ENCODE results near the gene POU3F2. TPM values are rescaled to one million over a fixed set of nuclear protein-coding genes. Genes with fewer than 3 reads are reported as not detected.

POU3F2 gene
- total and polyA plus RNA-seq, 2 donors (not counting 1 experiment from before 2014, with no cell fraction given): not detected

DNA sequence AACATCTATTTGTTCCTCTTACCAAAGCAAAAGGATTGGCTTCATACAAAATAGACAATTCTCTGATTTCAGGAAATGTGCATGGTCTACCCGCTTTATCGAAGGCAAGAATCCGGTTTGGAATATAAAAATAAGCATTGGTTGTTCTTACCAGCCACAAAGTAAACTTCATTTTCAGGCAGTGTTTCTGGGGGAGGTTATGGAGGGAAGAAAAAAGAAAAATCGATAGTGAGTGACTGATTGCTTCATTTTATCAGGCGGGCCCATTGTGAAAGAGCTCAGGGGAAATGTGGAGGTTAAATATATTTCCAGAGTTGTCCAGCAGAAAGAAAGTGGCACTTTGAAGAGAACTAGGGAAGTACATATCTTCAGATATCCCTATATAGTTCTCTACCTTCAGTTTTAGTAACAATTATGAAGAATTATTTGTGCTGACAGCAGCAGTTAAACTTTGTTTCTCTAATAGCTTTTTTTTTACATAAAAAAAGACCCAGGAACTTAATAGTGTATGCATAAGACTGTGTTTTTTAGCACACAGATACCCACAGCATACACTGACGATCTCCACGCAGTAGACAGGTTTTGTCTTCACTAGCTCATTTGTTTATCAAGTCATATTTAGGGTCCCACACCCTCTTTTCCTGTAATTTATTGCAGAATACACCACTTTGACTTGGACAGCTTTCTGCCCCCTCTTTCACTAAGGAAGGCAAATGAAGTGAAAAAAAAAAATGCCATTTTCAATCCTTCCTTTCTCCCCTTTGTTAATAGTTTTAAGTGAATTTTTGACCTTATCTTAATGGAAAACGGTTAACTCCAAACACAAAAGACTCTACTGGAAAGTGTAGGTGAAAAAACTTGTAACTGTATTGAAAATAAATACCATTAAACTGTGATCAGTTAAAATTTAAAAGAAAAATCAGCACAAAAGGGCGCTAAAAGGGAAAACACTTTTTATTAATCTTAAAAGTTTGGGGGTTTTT lies 2.9 kb downstream of the POU3F2 start:
- intact Hi-C loops (cut with micrococcal nuclease): loop anchor here (10.0 kb wide), 1 partner anchor 1912 kb away; the partner anchor contains the start of gene KLHL32
- H4K20me1 ChIP-seq (ENCODE audit: control insufficient read depth, insufficient read depth, low read length, poor library complexity, severe bottlenecking): no peaks in the 10 kb centered on the region
- no peak overlapping the region for H3K4me3 ChIP-seq (ENCODE audit: control extremely low read depth in 1 of 5, extremely low read depth in 1 of 5, insufficient read depth in 1 of 5, low read depth in 2 of 5, low read length in 4 of 5)
- no peaks in the 10 kb centered on the region for H3K79me2 ChIP-seq (ENCODE audit: control insufficient read depth, insufficient read depth, low read length)
- peak overlapping the region; percentile 44 for H3K4me3 Mint-ChIP-seq
- H3K4me2 ChIP-seq (replicated peaks; ENCODE audit: low read depth, low read length, poor library complexity, severe bottlenecking): no peak overlapping the region
- CTCF ChIA-PET: interaction anchor here (2.3 kb wide), 1 partner anchor 8 kb away, joined by 6 read pairs; no protein-coding TSS in a partner anchor
- no peak overlapping the region for H3K27ac Mint-ChIP-seq
- H3K27ac ChIP-seq (ENCODE audit: low read length in 2 of 2): no peak overlapping the region
- H3K36me3 ChIP-seq (replicated peaks in 1 of 2; ENCODE audit: control extremely low read depth in 1 of 2, control insufficient read depth in 1 of 2, extremely low read depth in 1 of 2, insufficient read depth in 2 of 2, low read length in 1 of 2): no peaks in the 10 kb centered on the region
- H3K27me3 ChIP-seq (replicated peaks in 1 of 4; ENCODE audit: control extremely low read depth in 1 of 4, control insufficient read depth in 3 of 4, insufficient read depth in 4 of 4, low read length in 3 of 4): peaks cover 1 to 77% (median 69%) of the 10 kb centered on the region in 4 experiments
- 10% methylated on average over 2 of the region's 9 CpGs for WGBS (ENCODE audit: insufficient coverage)
- peaks cover 80% of the 10 kb centered on the region for H3K27me3 Mint-ChIP-seq
- no peak overlapping the region for H2AFZ ChIP-seq (ENCODE audit: insufficient read depth, low read depth, low read length, poor library complexity, severe bottlenecking)
- ATAC-seq (ENCODE audit: low read depth) (no peak), DNase-seq (peak; percentile 34)
- H3K4me1 ChIP-seq (ENCODE audit: control insufficient read depth in 2 of 2, insufficient read depth in 2 of 2, low read length in 2 of 2): peaks cover 36 to 46% of the 10 kb centered on the region in 2 donors
- POLR2A ChIA-PET: no interaction called here
- H3K9me3 ChIP-seq (ENCODE audit: control extremely low read depth in 1 of 3, control insufficient read depth in 2 of 3, insufficient read depth in 1 of 3, low read length in 2 of 3): peaks cover 0 to 31% (median 0%) of the 10 kb centered on the region in 3 donors
- no peak overlapping the region for H3K9ac ChIP-seq (ENCODE audit: low read length)
- TF ChIP-seq EZH2 (IDR thresholded peaks at IDR 0.05; ENCODE audit: borderline replicate concordance, insufficient read depth, low read depth, low read length, poor library complexity, severe bottlenecking): peak; percentile 90
- TF ChIP-seq, protein P1, sequence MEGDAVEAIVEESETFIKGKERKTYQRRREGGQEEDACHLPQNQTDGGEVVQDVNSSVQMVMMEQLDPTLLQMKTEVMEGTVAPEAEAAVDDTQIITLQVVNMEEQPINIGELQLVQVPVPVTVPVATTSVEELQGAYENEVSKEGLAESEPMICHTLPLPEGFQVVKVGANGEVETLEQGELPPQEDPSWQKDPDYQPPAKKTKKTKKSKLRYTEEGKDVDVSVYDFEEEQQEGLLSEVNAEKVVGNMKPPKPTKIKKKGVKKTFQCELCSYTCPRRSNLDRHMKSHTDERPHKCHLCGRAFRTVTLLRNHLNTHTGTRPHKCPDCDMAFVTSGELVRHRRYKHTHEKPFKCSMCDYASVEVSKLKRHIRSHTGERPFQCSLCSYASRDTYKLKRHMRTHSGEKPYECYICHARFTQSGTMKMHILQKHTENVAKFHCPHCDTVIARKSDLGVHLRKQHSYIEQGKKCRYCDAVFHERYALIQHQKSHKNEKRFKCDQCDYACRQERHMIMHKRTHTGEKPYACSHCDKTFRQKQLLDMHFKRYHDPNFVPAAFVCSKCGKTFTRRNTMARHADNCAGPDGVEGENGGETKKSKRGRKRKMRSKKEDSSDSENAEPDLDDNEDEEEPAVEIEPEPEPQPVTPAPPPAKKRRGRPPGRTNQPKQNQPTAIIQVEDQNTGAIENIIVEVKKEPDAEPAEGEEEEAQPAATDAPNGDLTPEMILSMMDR (IDR thresholded peaks at IDR 0.05): no peak
- no peaks in the 10 kb centered on the region for H3K9me3 Mint-ChIP-seq (ENCODE audit: insufficient read depth)
- H3K4me1 Mint-ChIP-seq: peaks cover 29% of the 10 kb centered on the region

- DNase-seq (peak; percentile 8), ATAC-seq (ENCODE audit: low read depth) (no peak)
- no peak overlapping the region for H3K4me3 Mint-ChIP-seq
- TF ChIP-seq, protein P1 (IDR thresholded peaks at IDR 0.05): no peak
- TF ChIP-seq EZH2 (IDR thresholded peaks at IDR 0.05; ENCODE audit: borderline replicate concordance, insufficient read depth, low read depth, low read length, poor library complexity, severe bottlenecking): no peak
- Histone ChIP-seq H3K79me2 (ENCODE audit: control insufficient read depth, insufficient read depth, low read length) (no peaks in the 10 kb centered on the region), H3K36me3 (replicated peaks in 1 of 2; ENCODE audit: control extremely low read depth in 1 of 2, control insufficient read depth in 1 of 2, extremely low read depth in 1 of 2, insufficient read depth in 2 of 2, low read length in 1 of 2) (no peaks in the 10 kb centered on the region), H2AFZ (ENCODE audit: insufficient read depth, low read depth, low read length, poor library complexity, severe bottlenecking) (no peak overlapping the region), H4K20me1 (ENCODE audit: control insufficient read depth, insufficient read depth, low read length, poor library complexity, severe bottlenecking) (no peaks in the 10 kb centered on the region), H3K9ac (ENCODE audit: low read length) (no peak overlapping the region), H3K27me3 (replicated peaks in 1 of 4; ENCODE audit: control extremely low read depth in 1 of 4, control insufficient read depth in 3 of 4, insufficient read depth in 4 of 4, low read length in 3 of 4) (peaks cover 1 to 77% (median 70%) of the 10 kb centered on the region in 4 experiments), H3K27ac (ENCODE audit: low read length in 2 of 2) (no peak overlapping the region), H3K4me3 (ENCODE audit: control extremely low read depth in 1 of 5, extremely low read depth in 1 of 5, insufficient read depth in 1 of 5, low read depth in 2 of 5, low read length in 4 of 5) (no peak overlapping the region), H3K4me2 (replicated peaks; ENCODE audit: low read depth, low read length, poor library complexity, severe bottlenecking) (no peak overlapping the region), H3K9me3 (ENCODE audit: control extremely low read depth in 1 of 3, control insufficient read depth in 2 of 3, insufficient read depth in 1 of 3, low read length in 2 of 3) (peaks cover 0 to 31% (median 0%) of the 10 kb centered on the region in 3 donors), H3K4me1 (ENCODE audit: control insufficient read depth in 2 of 2, insufficient read depth in 2 of 2, low read length in 2 of 2) (peaks cover 31 to 43% of the 10 kb centered on the region in 2 donors)
- ChIA-PET POLR2A (no interaction called here), CTCF (no interaction called here)
- H3K27ac Mint-ChIP-seq: no peak overlapping the region
- peaks cover 79% of the 10 kb centered on the region for H3K27me3 Mint-ChIP-seq
- peaks cover 27% of the 10 kb centered on the region for H3K4me1 Mint-ChIP-seq
- intact Hi-C loops (cut with micrococcal nuclease): loop anchor here (10.0 kb wide), 1 partner anchor 1913 kb away; the partner anchor contains the start of gene KLHL32
- H3K9me3 Mint-ChIP-seq (ENCODE audit: insufficient read depth): no peaks in the 10 kb centered on the region
- WGBS (ENCODE audit: insufficient coverage): 20% methylated on average over 1 of the region's 4 CpGs
Observed at GRCh38 chr6:98838032-98838431, 3.7 kb downstream of the POU3F2 start.

All from B cell (primary cell).